PC-9 (cell line): Measurements from ENCODE around the gene NUDCD3. TPM values are rescaled to one million over a fixed set of nuclear protein-coding genes. Genes with fewer than 3 reads are reported as not detected.

Source experiments
- BruUV-seq: library from RNA; stranded (reverse); fragments of 400-500 nt; replicated peaks from 2 replicates; lab custom pipeline; 2021; lab: Mats Ljungman, UMichigan
- CTCF ChIA-PET: fragments of 300-600 bp; sonication (Branson Sonifier 250); formaldehyde crosslinking; loops from one replicate; lab custom pipeline; 2022; ENCODE audit warnings: antibody characterized with exemption; lab: Charles Lee
- POLR2A ChIA-PET: fragments of 300-600 bp; sonication (Branson Sonifier 250); formaldehyde crosslinking; loops from one replicate; lab custom pipeline; 2022; ENCODE audit warnings: antibody characterized with exemption; ENCODE audit not compliant: unreplicated experiment; lab: Charles Lee
- DNase-seq, 2 experiments: peaks; one replicate each; pipeline versions ENCODE4 v3.0.0 to v3.0.0-alpha.2; 2015 to 2022; ENCODE audit warnings: mixed read lengths in 1 of 2
- H2AFZ ChIP-seq: fragments of 200-600 bp; sonication (generic); 2 replicates; pipeline ENCODE4 v1.8.1; 2017; ENCODE audit warnings: antibody characterized with exemption
- H3F3A ChIP-seq: fragments of 200-600 bp; sonication (generic); 2 replicates; pipeline ENCODE4 v1.8.1; 2017; ENCODE audit warnings: antibody characterized with exemption, mild to moderate bottlenecking, low read depth; ENCODE audit not compliant: insufficient read depth
- H3K27ac ChIP-seq: fragments of 200-600 bp; sonication (generic); 2 replicates; pipeline ENCODE4 v1.6.1; 2016; ENCODE audit warnings: mixed run types
- H3K27me3 ChIP-seq: fragments of 200-600 bp; sonication (generic); 2 replicates; pipeline ENCODE4 v1.6.1; 2016; ENCODE audit warnings: low read depth, mixed run types; ENCODE audit not compliant: insufficient read depth
- H3K36me3 ChIP-seq: fragments of 200-600 bp; sonication (generic); 2 replicates; pipeline ENCODE4 v1.6.1; 2016; ENCODE audit warnings: low read depth, mixed run types
- H3K4me1 ChIP-seq: fragments of 200-600 bp; sonication (generic); replicated peaks from 2 replicates; pipeline ENCODE4 v1.6.1; 2016; ENCODE audit warnings: mixed run types; ENCODE audit not compliant: insufficient read depth
- H3K4me2 ChIP-seq: fragments of 200-600 bp; sonication (generic); 2 replicates; pipeline ENCODE4 v1.6.1; 2017; ENCODE audit warnings: mixed run types
- H3K4me3 ChIP-seq: fragments of 200-600 bp; sonication (generic); 2 replicates; pipeline ENCODE4 v1.6.1; 2016; ENCODE audit warnings: mixed run types
- H3K79me2 ChIP-seq: fragments of 200-600 bp; sonication (generic); 2 replicates; pipeline ENCODE4 v1.6.1; 2017; ENCODE audit warnings: low read depth, mixed run types
- H3K9me2 ChIP-seq: fragments of 200-600 bp; sonication (generic); 2 replicates; pipeline ENCODE4 v1.8.1; 2017; ENCODE audit warnings: mild to moderate bottlenecking; ENCODE audit not compliant: insufficient read depth
- H3K9me3 ChIP-seq: fragments of 200-600 bp; sonication (generic); 2 replicates; pipeline ENCODE4 v1.8.1; 2016; ENCODE audit warnings: low read depth; ENCODE audit not compliant: insufficient read depth
- H4K20me1 ChIP-seq: fragments of 200-600 bp; sonication (generic); 2 replicates; pipeline ENCODE4 v1.8.1; 2017; ENCODE audit not compliant: insufficient read depth
- EZH2 ChIP-seq: fragments of 200-600 bp; sonication (generic); IDR thresholded peaks from 2 replicates; pipeline ENCODE4 v1.8.0; 2017; ENCODE audit warnings: antibody characterized with exemption, low read depth
- intact Hi-C: fragments of 100-400 bp; cut with micrococcal nuclease; formaldehyde crosslinking; loops from one replicate; pipeline ENCODE4 v1.10.0; 2022; ENCODE audit not compliant: unreplicated experiment
- total RNA-seq: library from RNA; stranded (reverse); gene quantifications from 2 replicates; pipeline ENCODE4 v1.2.3, GENCODE V29; 2021
- TF ChIP-seq, protein P1 (sequence below): fragments of 200-600 bp; sonication (generic); conservative IDR thresholded peaks from 2 replicates; pipeline ENCODE4 v1.6.1; 2017; ENCODE audit warnings: mixed run types, antibody characterized with exemption, mild to moderate bottlenecking, moderate library complexity

The NUDCD3 gene
- total RNA-seq, 1 experiment from 2014 or later: 149 TPM

DNA sequence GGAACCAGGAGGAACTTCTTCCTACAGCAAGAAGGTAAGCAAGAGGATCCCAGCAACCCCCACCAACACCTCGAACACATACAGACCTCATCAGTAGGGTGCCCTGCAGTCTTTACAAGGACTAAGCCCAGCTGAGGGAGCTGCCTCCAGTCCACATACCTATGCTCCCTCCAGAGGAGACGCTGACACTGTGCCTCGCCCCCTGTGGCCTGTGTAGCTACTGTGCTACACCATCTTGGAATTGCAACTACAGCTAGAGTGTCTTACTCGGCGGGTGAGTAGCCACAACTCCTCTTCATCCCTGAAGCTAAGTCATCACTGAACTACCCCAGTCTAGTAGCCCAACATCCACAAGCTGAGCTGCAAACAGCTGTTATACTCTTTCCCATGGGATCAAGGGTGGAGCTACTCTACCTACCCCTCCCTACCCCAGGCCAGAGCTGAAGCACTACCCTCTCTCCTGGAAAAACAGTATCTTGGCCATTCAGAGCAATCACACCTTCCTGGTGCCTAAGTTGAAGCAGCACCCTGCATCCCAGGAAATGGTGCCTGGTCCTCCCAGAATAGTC is 122.9 kb downstream of the NUDCD3 start:
- H3F3A ChIP-seq: peaks cover 19% of the 10 kb centered on the region; the same call in 1 of the 2 replicates

DNA sequence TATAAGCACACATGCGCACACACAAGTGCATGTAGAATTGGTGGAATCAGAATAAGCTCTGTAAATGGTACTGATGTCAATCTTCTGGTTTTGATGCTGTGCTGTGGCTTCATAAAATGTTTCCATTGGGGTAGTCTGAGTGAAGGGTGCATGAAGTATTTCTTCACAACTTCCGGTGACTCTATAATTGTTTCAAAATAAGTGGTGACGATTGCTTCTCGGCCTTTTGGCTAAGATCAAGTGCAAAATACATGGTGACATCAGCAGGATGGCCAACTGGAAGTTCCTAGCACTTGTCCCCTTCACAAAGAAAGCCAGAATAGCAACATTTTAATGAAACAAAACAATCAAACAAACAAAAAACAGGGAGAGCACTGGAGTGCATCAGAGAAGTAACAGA is 123.5 kb downstream of the NUDCD3 start:
- CTCF ChIA-PET: no interaction called here
- H3K36me3 ChIP-seq: no peaks in the 10 kb centered on the region
- H3K4me3 ChIP-seq: no peak overlapping the region

More for the DNA sequence above, 122.9 kb downstream of the NUDCD3 start:
- POLR2A ChIA-PET: no interaction called here
- peaks cover 10% of the 10 kb centered on the region; the same call in 1 of the 2 replicates for H3K9me3 ChIP-seq
- intact Hi-C loops: no loop called here
- no peaks in the 10 kb centered on the region for H3K27me3 ChIP-seq
- no peaks in the 10 kb centered on the region for H4K20me1 ChIP-seq
- no peaks in the 10 kb centered on the region for H3K9me2 ChIP-seq
- TF ChIP-seq, protein P1, sequence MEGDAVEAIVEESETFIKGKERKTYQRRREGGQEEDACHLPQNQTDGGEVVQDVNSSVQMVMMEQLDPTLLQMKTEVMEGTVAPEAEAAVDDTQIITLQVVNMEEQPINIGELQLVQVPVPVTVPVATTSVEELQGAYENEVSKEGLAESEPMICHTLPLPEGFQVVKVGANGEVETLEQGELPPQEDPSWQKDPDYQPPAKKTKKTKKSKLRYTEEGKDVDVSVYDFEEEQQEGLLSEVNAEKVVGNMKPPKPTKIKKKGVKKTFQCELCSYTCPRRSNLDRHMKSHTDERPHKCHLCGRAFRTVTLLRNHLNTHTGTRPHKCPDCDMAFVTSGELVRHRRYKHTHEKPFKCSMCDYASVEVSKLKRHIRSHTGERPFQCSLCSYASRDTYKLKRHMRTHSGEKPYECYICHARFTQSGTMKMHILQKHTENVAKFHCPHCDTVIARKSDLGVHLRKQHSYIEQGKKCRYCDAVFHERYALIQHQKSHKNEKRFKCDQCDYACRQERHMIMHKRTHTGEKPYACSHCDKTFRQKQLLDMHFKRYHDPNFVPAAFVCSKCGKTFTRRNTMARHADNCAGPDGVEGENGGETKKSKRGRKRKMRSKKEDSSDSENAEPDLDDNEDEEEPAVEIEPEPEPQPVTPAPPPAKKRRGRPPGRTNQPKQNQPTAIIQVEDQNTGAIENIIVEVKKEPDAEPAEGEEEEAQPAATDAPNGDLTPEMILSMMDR: no peak
- TF ChIP-seq EZH2: no peak
- no peaks in the 10 kb centered on the region for H3K36me3 ChIP-seq
- H3K4me3 ChIP-seq: no peak overlapping the region
- DNase-seq: no peak
- CTCF ChIA-PET: no interaction called here
- H3K79me2 ChIP-seq: no peaks in the 10 kb centered on the region
- H2AFZ ChIP-seq: no peak overlapping the region
- BruUV-seq: no TSS peak
- peaks cover 22% of the 10 kb centered on the region for H3K4me1 ChIP-seq
- no peak overlapping the region for H3K4me2 ChIP-seq
- no peak overlapping the region for H3K27ac ChIP-seq

DNA sequence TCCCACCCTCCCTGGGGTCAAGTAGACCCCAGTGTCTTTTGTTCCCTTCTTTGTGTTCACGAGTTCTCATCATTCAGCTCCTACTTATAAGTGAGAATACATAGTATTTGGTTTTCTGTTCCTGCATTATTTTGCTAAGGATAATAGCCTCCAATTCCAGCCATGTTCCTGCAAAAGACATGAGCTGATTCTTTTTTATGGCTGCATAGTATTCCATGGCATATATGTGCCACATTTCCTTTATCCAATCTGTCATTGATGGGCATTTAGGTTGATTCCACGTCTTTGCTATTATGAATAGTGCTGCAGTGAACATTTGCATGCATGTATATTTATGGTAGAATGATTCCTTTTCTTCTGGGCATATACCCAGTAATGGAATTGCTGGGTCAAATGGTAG is 136.8 kb downstream of the NUDCD3 start:
- Histone ChIP-seq H3K9me3 (peaks cover 13% of the 10 kb centered on the region), H4K20me1 (no peaks in the 10 kb centered on the region), H3K4me2 (no peak overlapping the region), H3K36me3 (no peaks in the 10 kb centered on the region), H3F3A (no peaks in the 10 kb centered on the region), H2AFZ (no peak overlapping the region), H3K79me2 (no peaks in the 10 kb centered on the region), H3K27me3 (peaks cover 6% of the 10 kb centered on the region; the same call in 1 of the 2 replicates), H3K4me3 (no peak overlapping the region), H3K9me2 (no peaks in the 10 kb centered on the region), H3K27ac (no peak overlapping the region), H3K4me1 (no peaks in the 10 kb centered on the region)
- ChIA-PET CTCF (no interaction called here), POLR2A (no interaction called here)
- intact Hi-C loops: no loop called here
- no peak for TF ChIP-seq EZH2
- TF ChIP-seq, protein P1: no peak
- BruUV-seq: no TSS peak
- DNase-seq: no peak

More for the DNA sequence above, 123.5 kb downstream of the NUDCD3 start:
- TF ChIP-seq, protein P1: no peak
- TF ChIP-seq EZH2: no peak
- Histone ChIP-seq H3K4me1 (peaks cover 17% of the 10 kb centered on the region), H3K79me2 (no peaks in the 10 kb centered on the region), H3K4me2 (no peak overlapping the region), H3F3A (peaks cover 16% of the 10 kb centered on the region; the same call in 1 of the 2 replicates), H2AFZ (no peak overlapping the region), H3K27me3 (no peaks in the 10 kb centered on the region), H3K9me3 (peaks cover 10% of the 10 kb centered on the region; the same call in 1 of the 2 replicates), H4K20me1 (no peaks in the 10 kb centered on the region), H3K9me2 (no peaks in the 10 kb centered on the region), H3K27ac (no peak overlapping the region)
- intact Hi-C loops: no loop called here
- no peak for DNase-seq
- POLR2A ChIA-PET: no interaction called here
- BruUV-seq: no TSS peak
